ENCODE data around the gene TNS3. TPM values are rescaled to one million over a fixed set of nuclear protein-coding genes. Genes with fewer than 3 reads are reported as not detected.

Gene TNS3
- total RNA-seq, 1 experiment from 2014 or later, result 135 TPM

GRCh38 chr7:47343061-47343455 lies 238.9 kb downstream of the TNS3 start:
- no peaks in the 10 kb centered on the region for H3K4me1 Mint-ChIP-seq (ENCODE audit: low read depth, unreplicated experiment)
- H3K27me3 Mint-ChIP-seq (ENCODE audit: unreplicated experiment), result no peaks in the 10 kb centered on the region
- CTCF ChIA-PET, result no interaction called here
- BruUV-seq (replicated peaks), result no TSS peak
- no peak overlapping the region for H3K4me3 Mint-ChIP-seq (ENCODE audit: low read depth, unreplicated experiment)
- TF ChIP-seq CTCF (IDR thresholded peaks at IDR 0.05; ENCODE audit: unreplicated experiment), result no peak
- H3K36me3 Mint-ChIP-seq (ENCODE audit: insufficient read depth, unreplicated experiment), result peaks cover 23% of the 10 kb centered on the region
- no peaks in the 10 kb centered on the region for H3K9me3 Mint-ChIP-seq (ENCODE audit: low read depth, unreplicated experiment)
- no peak overlapping the region for H3K27ac Mint-ChIP-seq (ENCODE audit: unreplicated experiment)
- intact Hi-C loops (cut with micrococcal nuclease; ENCODE audit: unreplicated experiment), result no loop called here
- no peak for DNase-seq

- DNase-seq, result no peak
- no peak overlapping the region for H3K4me3 Mint-ChIP-seq (ENCODE audit: low read depth, unreplicated experiment)
- H3K27ac Mint-ChIP-seq (ENCODE audit: unreplicated experiment), result no peak overlapping the region
- H3K9me3 Mint-ChIP-seq (ENCODE audit: low read depth, unreplicated experiment), result no peaks in the 10 kb centered on the region
- H3K36me3 Mint-ChIP-seq (ENCODE audit: insufficient read depth, unreplicated experiment), result peaks cover 27% of the 10 kb centered on the region
- intact Hi-C loops (cut with micrococcal nuclease; ENCODE audit: unreplicated experiment), result no loop called here
- H3K27me3 Mint-ChIP-seq (ENCODE audit: unreplicated experiment), result no peaks in the 10 kb centered on the region
- no peak for TF ChIP-seq CTCF (IDR thresholded peaks at IDR 0.05; ENCODE audit: unreplicated experiment)
- no peaks in the 10 kb centered on the region for H3K4me1 Mint-ChIP-seq (ENCODE audit: low read depth, unreplicated experiment)
- CTCF ChIA-PET, result no interaction called here
- no TSS peak for BruUV-seq (replicated peaks)
These were observed 239.4 kb downstream of the TNS3 start for GRCh38 chr7:47342296-47343060.

- no peak overlapping the region for H3K27ac Mint-ChIP-seq (ENCODE audit: unreplicated experiment)
- TSS peak; percentile 5 for BruUV-seq (replicated peaks)
- H3K27me3 Mint-ChIP-seq (ENCODE audit: unreplicated experiment), result no peaks in the 10 kb centered on the region
- DNase-seq, result no peak
- no peak for TF ChIP-seq CTCF (IDR thresholded peaks at IDR 0.05; ENCODE audit: unreplicated experiment)
- intact Hi-C loops (cut with micrococcal nuclease; ENCODE audit: unreplicated experiment), result no loop called here
- CTCF ChIA-PET, result interaction anchor here (1.0 kb wide), 1 partner anchor 13 kb away, joined by 3 read pairs; no protein-coding TSS in a partner anchor
- peaks cover 33% of the 10 kb centered on the region for H3K36me3 Mint-ChIP-seq (ENCODE audit: insufficient read depth, unreplicated experiment)
- H3K4me3 Mint-ChIP-seq (ENCODE audit: low read depth, unreplicated experiment), result no peak overlapping the region
- H3K4me1 Mint-ChIP-seq (ENCODE audit: low read depth, unreplicated experiment), result no peaks in the 10 kb centered on the region
- no peaks in the 10 kb centered on the region for H3K9me3 Mint-ChIP-seq (ENCODE audit: low read depth, unreplicated experiment)
These were observed 241.4 kb downstream of the TNS3 start for GRCh38 chr7:47340517-47340916.

- H3K4me3 Mint-ChIP-seq (ENCODE audit: low read depth, unreplicated experiment), result no peak overlapping the region
- no peaks in the 10 kb centered on the region for H3K9me3 Mint-ChIP-seq (ENCODE audit: low read depth, unreplicated experiment)
- no peak overlapping the region for H3K27ac Mint-ChIP-seq (ENCODE audit: unreplicated experiment)
- no TSS peak for BruUV-seq (replicated peaks)
- H3K4me1 Mint-ChIP-seq (ENCODE audit: low read depth, unreplicated experiment), result no peaks in the 10 kb centered on the region
- intact Hi-C loops (cut with micrococcal nuclease; ENCODE audit: unreplicated experiment), result no loop called here
- CTCF ChIA-PET, result no interaction called here
- no peak for TF ChIP-seq CTCF (IDR thresholded peaks at IDR 0.05; ENCODE audit: unreplicated experiment)
- no peaks in the 10 kb centered on the region for H3K27me3 Mint-ChIP-seq (ENCODE audit: unreplicated experiment)
- peaks cover 27% of the 10 kb centered on the region for H3K36me3 Mint-ChIP-seq (ENCODE audit: insufficient read depth, unreplicated experiment)
- DNase-seq, result no peak
These were observed 243.9 kb downstream of the TNS3 start for GRCh38 chr7:47338026-47338425.
